ENCODE data around the gene SRSF8.

Gene SRSF8

DNA sequence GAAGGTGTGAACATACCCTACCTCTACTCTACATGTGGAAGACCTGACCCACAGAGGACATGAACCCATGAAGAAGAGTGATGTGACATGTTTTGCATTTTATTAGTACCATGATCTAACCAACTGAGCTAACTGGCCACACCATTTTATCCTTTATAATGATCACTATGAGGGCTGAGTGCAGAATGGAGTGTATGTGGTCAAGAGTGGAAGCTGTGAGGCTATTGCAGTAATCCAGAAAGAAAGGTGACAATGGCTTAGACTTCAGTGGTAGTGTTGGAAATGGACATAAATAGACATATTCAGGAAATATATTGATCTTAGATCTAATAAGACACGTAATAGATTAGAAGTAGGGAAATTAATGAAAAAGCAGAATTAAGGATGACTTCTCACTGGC, 3.8 kb downstream of the SRSF8 start:
- peaks cover 8% of the 10 kb centered on the region for H3F3A ChIP-seq (ENCODE audit: control insufficient read depth, insufficient read depth)
- H3K36me3 ChIP-seq (ENCODE audit: control insufficient read depth, low read length) = peaks cover 44% of the 10 kb centered on the region
- no peaks in the 10 kb centered on the region for H3K9me2 ChIP-seq (replicated peaks; ENCODE audit: control insufficient read depth, low read length)
- no peak overlapping the region for H3K27ac ChIP-seq (ENCODE audit: low read depth, low read length)
- peaks cover 18% of the 10 kb centered on the region for H3K4me1 ChIP-seq (ENCODE audit: control insufficient read depth, low read length)
- peaks cover 48% of the 10 kb centered on the region for H3K79me2 ChIP-seq (ENCODE audit: control insufficient read depth, low read length)
- H3K9me3 ChIP-seq (ENCODE audit: control insufficient read depth, insufficient read depth, low read length) = no peaks in the 10 kb centered on the region
- no peaks in the 10 kb centered on the region for H4K20me1 ChIP-seq (ENCODE audit: control insufficient read depth, insufficient read depth, low read depth, low read length)
- H3K27me3 ChIP-seq (ENCODE audit: control insufficient read depth, low read length) = no peaks in the 10 kb centered on the region
- no peak overlapping the region for H3K4me3 ChIP-seq (ENCODE audit: low read length)
- peak overlapping the region; percentile 24 for H3K4me2 ChIP-seq (ENCODE audit: low read length)
- TF ChIP-seq, protein P1, sequence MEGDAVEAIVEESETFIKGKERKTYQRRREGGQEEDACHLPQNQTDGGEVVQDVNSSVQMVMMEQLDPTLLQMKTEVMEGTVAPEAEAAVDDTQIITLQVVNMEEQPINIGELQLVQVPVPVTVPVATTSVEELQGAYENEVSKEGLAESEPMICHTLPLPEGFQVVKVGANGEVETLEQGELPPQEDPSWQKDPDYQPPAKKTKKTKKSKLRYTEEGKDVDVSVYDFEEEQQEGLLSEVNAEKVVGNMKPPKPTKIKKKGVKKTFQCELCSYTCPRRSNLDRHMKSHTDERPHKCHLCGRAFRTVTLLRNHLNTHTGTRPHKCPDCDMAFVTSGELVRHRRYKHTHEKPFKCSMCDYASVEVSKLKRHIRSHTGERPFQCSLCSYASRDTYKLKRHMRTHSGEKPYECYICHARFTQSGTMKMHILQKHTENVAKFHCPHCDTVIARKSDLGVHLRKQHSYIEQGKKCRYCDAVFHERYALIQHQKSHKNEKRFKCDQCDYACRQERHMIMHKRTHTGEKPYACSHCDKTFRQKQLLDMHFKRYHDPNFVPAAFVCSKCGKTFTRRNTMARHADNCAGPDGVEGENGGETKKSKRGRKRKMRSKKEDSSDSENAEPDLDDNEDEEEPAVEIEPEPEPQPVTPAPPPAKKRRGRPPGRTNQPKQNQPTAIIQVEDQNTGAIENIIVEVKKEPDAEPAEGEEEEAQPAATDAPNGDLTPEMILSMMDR (IDR thresholded peaks at IDR 0.05; ENCODE audit: low read depth, low read length, poor library complexity, severe bottlenecking) = no peak
- no peak for TF ChIP-seq EZH2phosphoT487 (IDR thresholded peaks at IDR 0.05; ENCODE audit: borderline replicate concordance, low read length)

DNA sequence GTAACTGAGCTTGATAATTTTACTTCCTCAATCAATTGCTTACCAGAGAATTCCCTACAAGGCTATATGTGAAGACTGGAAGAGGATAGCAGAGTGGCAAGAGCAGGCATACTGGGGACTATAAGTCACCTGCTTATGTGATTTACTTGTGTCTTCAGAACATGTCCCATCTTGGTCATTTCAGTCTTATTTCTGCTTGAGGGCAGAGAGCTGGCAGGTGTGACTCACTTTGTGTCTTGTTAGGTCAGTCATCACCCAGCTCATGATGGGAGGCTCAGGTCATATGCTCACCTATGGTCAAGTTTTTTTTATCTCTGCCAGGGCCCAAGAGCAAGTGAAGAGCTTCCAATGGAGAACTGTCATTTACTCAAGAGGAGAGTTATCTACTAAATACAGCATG, 6.2 kb downstream of the SRSF8 start:
- Histone ChIP-seq H3K9me2 (replicated peaks; ENCODE audit: control insufficient read depth, low read length) (no peaks in the 10 kb centered on the region), H3K4me1 (ENCODE audit: control insufficient read depth, low read length) (peaks cover 25% of the 10 kb centered on the region), H3K27ac (ENCODE audit: low read depth, low read length) (no peak overlapping the region), H3F3A (ENCODE audit: control insufficient read depth, insufficient read depth) (peaks cover 8% of the 10 kb centered on the region), H3K9me3 (ENCODE audit: control insufficient read depth, insufficient read depth, low read length) (no peaks in the 10 kb centered on the region), H3K79me2 (ENCODE audit: control insufficient read depth, low read length) (peaks cover 39% of the 10 kb centered on the region), H3K36me3 (ENCODE audit: control insufficient read depth, low read length) (peaks cover 38% of the 10 kb centered on the region), H3K4me3 (ENCODE audit: low read length) (no peak overlapping the region), H3K27me3 (ENCODE audit: control insufficient read depth, low read length) (no peaks in the 10 kb centered on the region), H3K4me2 (ENCODE audit: low read length) (no peak overlapping the region), H4K20me1 (ENCODE audit: control insufficient read depth, insufficient read depth, low read depth, low read length) (no peaks in the 10 kb centered on the region)
- TF ChIP-seq, protein P1 (IDR thresholded peaks at IDR 0.05; ENCODE audit: low read depth, low read length, poor library complexity, severe bottlenecking) = no peak
- no peak for TF ChIP-seq EZH2phosphoT487 (IDR thresholded peaks at IDR 0.05; ENCODE audit: borderline replicate concordance, low read length)

DNA sequence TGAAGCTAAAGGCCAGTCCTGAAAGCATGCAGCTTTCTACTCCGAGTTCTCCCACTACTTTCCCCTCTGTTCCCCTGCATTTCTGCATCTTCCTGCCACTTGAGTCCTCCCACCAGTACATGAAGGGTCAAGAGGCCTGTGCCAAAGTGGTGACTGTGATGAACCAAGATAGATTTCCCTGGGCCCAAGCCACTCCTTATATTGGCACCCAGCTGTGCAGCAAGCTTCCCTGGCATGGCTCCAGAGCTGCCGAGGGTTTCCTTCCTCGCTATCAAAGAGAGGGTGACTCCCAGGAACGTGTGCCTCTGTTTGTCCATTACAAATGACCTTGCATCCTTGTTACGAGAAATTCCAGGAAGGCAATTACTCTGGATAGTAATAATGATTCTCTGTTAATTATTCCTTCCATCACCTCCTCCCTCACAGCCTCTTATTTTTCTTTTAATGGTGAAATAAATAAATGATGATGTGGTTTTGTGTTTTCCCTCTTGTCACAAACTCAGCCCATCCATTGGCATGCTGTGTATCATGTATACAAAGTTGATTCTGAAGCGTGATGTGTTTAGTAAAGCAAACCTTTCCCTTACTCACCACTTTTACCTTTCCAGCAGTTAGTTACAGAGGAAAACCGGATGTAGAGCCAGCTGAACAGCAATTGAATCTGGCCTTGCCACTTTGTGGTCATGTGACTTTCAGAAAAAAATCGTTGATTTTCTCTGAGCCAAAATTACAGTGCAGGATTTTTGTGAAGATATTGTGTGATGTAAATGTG, 8.3 kb downstream of the SRSF8 start:
- Histone ChIP-seq H3K36me3 (ENCODE audit: control insufficient read depth, low read length) (peaks cover 19% of the 10 kb centered on the region), H3F3A (ENCODE audit: control insufficient read depth, insufficient read depth) (no peaks in the 10 kb centered on the region), H3K27me3 (ENCODE audit: control insufficient read depth, low read length) (no peaks in the 10 kb centered on the region), H3K9me2 (replicated peaks; ENCODE audit: control insufficient read depth, low read length) (no peaks in the 10 kb centered on the region), H3K4me1 (ENCODE audit: control insufficient read depth, low read length) (peaks cover 17% of the 10 kb centered on the region), H3K9me3 (ENCODE audit: control insufficient read depth, insufficient read depth, low read length) (no peaks in the 10 kb centered on the region), H3K27ac (ENCODE audit: low read depth, low read length) (no peak overlapping the region), H3K79me2 (ENCODE audit: control insufficient read depth, low read length) (peaks cover 18% of the 10 kb centered on the region), H3K4me2 (ENCODE audit: low read length) (no peak overlapping the region), H3K4me3 (ENCODE audit: low read length) (no peak overlapping the region), H4K20me1 (ENCODE audit: control insufficient read depth, insufficient read depth, low read depth, low read length) (no peaks in the 10 kb centered on the region)
- TF ChIP-seq, protein P1 (IDR thresholded peaks at IDR 0.05; ENCODE audit: low read depth, low read length, poor library complexity, severe bottlenecking) = no peak
- TF ChIP-seq EZH2phosphoT487 (IDR thresholded peaks at IDR 0.05; ENCODE audit: borderline replicate concordance, low read length) = no peak

All from DOHH2 (cell line).